OCI-LY3 (cell line): Measurements from ENCODE around the gene OPA3.
A peak's percentile ranks its signal among the peaks of the same experiment; 100 is the strongest.

Source experiments
- H2AFZ ChIP-seq: fragments of 200-600, 300-600 bp; shearing (Covaris generic); 2 replicates; pipeline ENCODE4 v1.6.0; 2014; ENCODE audit warnings: antibody characterized with exemption, low read depth, low read length
- H3K27ac ChIP-seq: fragments of 200-600, 300-600 bp; sonication (generic); 2 replicates; pipeline ENCODE4 v1.5.1; 2014; ENCODE audit warnings: mild to moderate bottlenecking, low read length, moderate library complexity, mixed read lengths
- H3K27me3 ChIP-seq: fragments of 200-600, 300-600 bp; sonication (generic); 2 replicates; pipeline ENCODE4 v1.6.1; 2014; ENCODE audit warnings: low read depth, low read length, mixed read lengths
- H3K36me3 ChIP-seq: fragments of 200-600, 300-600 bp; sonication (generic); replicated peaks from 2 replicates; pipeline ENCODE3; 2014; ENCODE audit warnings: low read depth, low read length, mixed read lengths
- H3K4me1 ChIP-seq: fragments of 300-600, 200-600 bp; sonication (generic); 2 replicates; pipeline ENCODE4 v1.6.1; 2014; ENCODE audit warnings: low read length, mixed read lengths
- H3K4me2 ChIP-seq: fragments of 200-600, 300-600 bp; sonication (generic); 2 replicates; pipeline ENCODE4 v1.6.1; 2014; ENCODE audit warnings: low read length, mixed read lengths
- H3K4me3 ChIP-seq: fragments of 300-600, 200-600 bp; sonication (generic); 2 replicates; pipeline ENCODE4 v1.5.1; 2014; ENCODE audit warnings: antibody characterized with exemption, mild to moderate bottlenecking, low read length, moderate library complexity
- H3K79me2 ChIP-seq: fragments of 300-600, 200-600 bp; shearing (Covaris generic); 2 replicates; pipeline ENCODE4 v1.6.1; 2014; ENCODE audit warnings: mild to moderate bottlenecking, low read length, mixed read lengths
- H3K9ac ChIP-seq: fragments of 300-600, 200-600 bp; shearing (Covaris generic); 2 replicates; pipeline ENCODE4 v1.6.0; 2014; ENCODE audit warnings: mild to moderate bottlenecking, low read length, moderate library complexity
- H3K9me3 ChIP-seq: fragments of 200-600, 300-600 bp; shearing (Covaris generic); 2 replicates; pipeline ENCODE4 v1.6.1; 2014; ENCODE audit warnings: low read length, mixed read lengths; ENCODE audit not compliant: insufficient read depth
- H4K20me1 ChIP-seq: fragments of 200-600, 300-600 bp; sonication (generic); 2 replicates; pipeline ENCODE4 v1.6.1; 2016; ENCODE audit warnings: low read length, mixed read lengths; ENCODE audit not compliant: insufficient read depth
- CTCF ChIP-seq: fragments of 200-600, 300-600 bp; sonication (generic); IDR thresholded peaks from 2 replicates; pipeline ENCODE4 v1.5.1; 2014; ENCODE audit warnings: antibody characterized with exemption, low read length, low read depth
- EZH2phosphoT487 ChIP-seq: fragments of 200-600 bp; shearing (Covaris generic); IDR thresholded peaks from 2 replicates; pipeline ENCODE4 v1.6.1; 2018; ENCODE audit warnings: antibody characterized with exemption, mixed run types, low read depth

Gene OPA3

GRCh38 chr19:45500918-45501729 lies 83.5 kb downstream of the OPA3 start:
- H3K9me3 ChIP-seq = no peaks in the 10 kb centered on the region
- H2AFZ ChIP-seq = no peak overlapping the region
- peak overlapping the region; percentile 86 for H3K27ac ChIP-seq
- H3K27me3 ChIP-seq = 0 out of 2 replicates have a peak, but pooled peaks cover 4% of the 10 kb centered on the region
- H3K4me1 ChIP-seq = peaks cover 41% of the 10 kb centered on the region
- no peaks in the 10 kb centered on the region; the same call in 1 of the 2 replicates for H4K20me1 ChIP-seq
- no peaks in the 10 kb centered on the region for H3K36me3 ChIP-seq
- TF ChIP-seq CTCF (no peak), EZH2phosphoT487 (no peak)
- H3K79me2 ChIP-seq = 0 out of 2 replicates have a peak, but pooled peaks cover 4% of the 10 kb centered on the region
- no peak overlapping the region for H3K4me3 ChIP-seq
- peak overlapping the region; percentile 81; the same call in 1 of the 2 replicates for H3K4me2 ChIP-seq
- H3K9ac ChIP-seq = no peak overlapping the region

GRCh38 chr19:45499196-45500180 lies 85.1 kb downstream of the OPA3 start:
- no peak overlapping the region for H3K4me2 ChIP-seq
- TF ChIP-seq EZH2phosphoT487 (no peak), CTCF (no peak)
- no peak overlapping the region for H3K27ac ChIP-seq
- no peaks in the 10 kb centered on the region for H3K36me3 ChIP-seq
- no peak overlapping the region for H3K9ac ChIP-seq
- no peak overlapping the region for H3K4me3 ChIP-seq
- H3K9me3 ChIP-seq = no peaks in the 10 kb centered on the region
- no peak overlapping the region for H2AFZ ChIP-seq
- H3K27me3 ChIP-seq = 0 out of 2 replicates have a peak, but pooled peaks cover 14% of the 10 kb centered on the region
- no peaks in the 10 kb centered on the region for H3K79me2 ChIP-seq
- H3K4me1 ChIP-seq = peaks cover 31% of the 10 kb centered on the region
- H4K20me1 ChIP-seq = no peaks in the 10 kb centered on the region; the same call in 1 of the 2 replicates

- TF ChIP-seq CTCF = no peak
- no peak for TF ChIP-seq EZH2phosphoT487
Observed at GRCh38 chr19:45498411-45499195, 86.0 kb downstream of the OPA3 start, which contains the start of gene PPM1N. Gene PPM1N, plus strand, starts transcription at chr19:45498443. Its CDS starts 30 bp downstream, at chr19:45498473.

More at GRCh38 chr19:45498411-45499195, 86.0 kb downstream of the OPA3 start, which contains the start of gene PPM1N:
- Histone ChIP-seq H4K20me1 (no peaks in the 10 kb centered on the region; the same call in 1 of the 2 replicates), H3K36me3 (peaks cover 3% of the 10 kb centered on the region), H3K79me2 (no peaks in the 10 kb centered on the region), H3K4me3 (peak within 1 kb of the TSS; percentile 78), H3K4me2 (peak within 1 kb of the TSS; percentile 86), H3K9ac (peak within 1 kb of the TSS; percentile 75), H3K27me3 (0 out of 2 replicates have a peak, but pooled peaks cover 14% of the 10 kb centered on the region), H3K4me1 (peaks cover 31% of the 10 kb centered on the region), H2AFZ (peak within 1 kb of the TSS; percentile 58), H3K9me3 (no peaks in the 10 kb centered on the region), H3K27ac (no peak within 1 kb of the TSS)
